ENCODE data around the gene LIME1.

Gene LIME1, protein sequence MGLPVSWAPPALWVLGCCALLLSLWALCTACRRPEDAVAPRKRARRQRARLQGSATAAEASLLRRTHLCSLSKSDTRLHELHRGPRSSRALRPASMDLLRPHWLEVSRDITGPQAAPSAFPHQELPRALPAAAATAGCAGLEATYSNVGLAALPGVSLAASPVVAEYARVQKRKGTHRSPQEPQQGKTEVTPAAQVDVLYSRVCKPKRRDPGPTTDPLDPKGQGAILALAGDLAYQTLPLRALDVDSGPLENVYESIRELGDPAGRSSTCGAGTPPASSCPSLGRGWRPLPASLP

DNA sequence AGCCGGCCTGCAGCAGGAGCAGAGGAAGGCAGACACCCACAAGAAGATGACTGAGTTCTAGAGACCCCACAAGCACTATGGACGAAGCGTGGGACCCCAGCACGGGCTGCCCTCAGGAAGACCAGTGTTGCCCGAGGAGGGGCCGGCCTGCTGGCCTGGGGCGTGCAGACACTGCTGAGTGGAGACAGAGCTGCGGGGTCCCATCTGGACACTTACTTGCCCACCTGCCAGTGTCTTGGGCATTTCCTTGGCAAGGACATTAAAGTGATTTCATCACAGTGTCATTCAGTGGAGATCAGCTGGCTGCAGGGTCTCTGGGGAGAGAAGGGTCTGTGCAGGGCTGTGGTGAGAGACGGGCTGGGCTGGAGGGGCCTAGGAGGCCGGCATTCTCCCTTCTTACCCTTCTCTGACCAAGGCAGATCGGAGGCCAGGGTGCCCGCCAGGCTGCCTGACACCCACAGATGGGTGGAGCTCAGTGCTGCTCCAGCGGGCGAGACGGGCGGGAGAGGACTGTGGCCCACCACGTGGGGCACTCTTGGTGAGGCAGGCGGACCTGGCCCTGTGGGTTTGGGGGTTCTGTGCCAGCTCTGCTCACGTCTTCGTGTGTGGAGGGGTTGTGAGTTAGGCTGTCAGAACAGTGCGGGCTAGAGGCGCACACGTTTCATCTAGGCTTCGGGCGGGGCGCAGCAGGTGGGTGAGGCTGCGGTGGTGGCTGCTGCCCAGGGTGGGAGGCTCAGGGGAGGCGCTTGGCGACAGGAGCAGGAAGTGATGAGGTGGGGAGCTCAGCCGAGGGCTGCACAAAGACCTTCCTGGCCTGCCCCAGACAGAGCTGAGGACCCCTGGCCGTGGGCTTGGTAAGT lies at the start of gene LIME1:
Gene LIME1 (plus strand): TSS at position 806 of the 860 bp plus-strand sequence. CDS start 886 bp downstream, outside the sequence.
- DNase-seq, result peak; percentile 66

- no peak for DNase-seq
These were observed 48.9 kb upstream of the LIME1 start for GRCh38 chr20:63687419-63688178.

GRCh38 chr20:63688228-63689045 lies 48.0 kb upstream of the LIME1 start:
- DNase-seq, result no peak

GRCh38 chr20:63689046-63690002 lies 47.1 kb upstream of the LIME1 start:
- no peak for DNase-seq

- DNase-seq, result no peak
These were observed 46.2 kb upstream of the LIME1 start for GRCh38 chr20:63690003-63690897.

- no peak for DNase-seq
These were observed 45.4 kb upstream of the LIME1 start for GRCh38 chr20:63690898-63691710.

DNA sequence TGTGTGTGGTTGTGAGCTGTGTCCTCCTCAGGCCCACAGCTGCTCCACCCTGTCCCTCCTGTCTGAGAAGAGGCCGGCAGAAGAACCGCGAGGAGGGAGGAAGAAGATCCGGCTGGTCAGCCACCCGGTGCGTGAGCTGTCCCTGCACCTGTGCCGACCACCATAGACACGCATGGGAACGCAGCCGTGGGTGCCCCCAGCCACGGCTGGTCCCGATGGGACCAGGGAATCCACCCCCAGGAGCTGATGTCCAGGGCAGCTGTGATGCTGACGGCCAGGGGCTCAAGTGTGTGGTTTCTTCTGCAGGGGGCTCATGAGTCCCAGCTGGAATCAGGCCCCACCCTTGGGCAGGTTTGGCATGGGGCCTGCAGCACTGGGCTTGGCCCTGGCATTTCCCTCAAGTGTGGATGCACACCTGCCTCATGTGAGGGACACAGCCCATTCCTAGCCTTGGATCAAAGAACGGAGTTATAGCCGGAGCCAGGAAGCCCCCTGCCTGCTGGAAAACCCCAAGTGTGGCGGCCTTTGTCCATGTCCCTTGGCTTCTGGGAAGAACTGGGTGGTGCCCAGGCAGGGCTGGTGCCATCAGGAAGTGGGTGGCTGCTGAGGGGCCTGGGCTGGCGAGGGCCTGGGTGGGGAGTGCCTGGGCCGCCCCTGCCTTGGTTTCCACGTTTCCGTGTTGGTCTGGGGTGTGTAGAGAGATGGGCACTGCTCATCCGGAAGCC lies 44.6 kb upstream of the LIME1 start:
- no peak for DNase-seq

GRCh38 chr20:63692436-63693082 lies 43.9 kb upstream of the LIME1 start:
- no peak for DNase-seq

- DNase-seq, result no peak
These were observed 43.3 kb upstream of the LIME1 start for GRCh38 chr20:63693083-63693732.

- no peak for DNase-seq
These were observed 42.5 kb upstream of the LIME1 start for GRCh38 chr20:63693733-63694583.

DNA sequence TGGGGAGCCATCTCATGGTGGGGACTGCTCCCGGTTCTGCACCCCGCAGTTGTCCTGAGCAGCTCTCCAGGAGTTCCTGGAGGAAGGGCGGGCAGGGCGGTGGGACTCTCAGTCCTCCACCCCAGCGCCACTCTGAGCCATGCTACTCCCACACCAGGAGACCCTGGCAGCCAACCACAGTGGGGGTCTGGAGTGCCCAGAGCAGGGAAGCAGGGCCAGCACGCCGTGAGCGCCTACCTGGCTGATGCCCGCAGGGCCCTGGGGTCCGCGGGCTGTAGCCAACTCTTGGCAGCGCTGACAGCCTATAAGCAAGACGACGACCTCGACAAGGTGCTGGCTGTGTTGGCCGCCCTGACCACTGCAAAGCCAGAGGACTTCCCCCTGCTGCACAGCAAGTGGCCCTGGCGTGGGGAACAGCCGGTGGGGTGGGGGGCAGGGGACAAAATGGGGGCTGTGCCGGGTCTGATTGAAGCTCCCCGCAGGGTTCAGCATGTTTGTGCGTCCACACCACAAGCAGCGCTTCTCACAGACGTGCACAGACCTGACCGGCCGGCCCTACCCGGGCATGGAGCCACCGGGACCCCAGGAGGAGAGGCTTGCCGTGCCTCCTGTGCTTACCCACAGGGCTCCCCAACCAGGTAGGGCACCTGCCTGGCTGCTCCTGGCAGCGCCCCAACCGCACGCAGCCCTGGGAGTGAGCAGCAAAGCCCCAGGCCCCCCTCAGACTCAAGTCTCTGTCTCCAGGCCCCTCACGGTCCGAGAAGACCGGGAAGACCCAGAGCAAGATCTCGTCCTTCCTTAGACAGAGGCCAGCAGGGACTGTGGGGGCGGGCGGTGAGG lies 41.7 kb upstream of the LIME1 start:
- DNase-seq, result no peak

GRCh38 chr20:63695424-63696305 lies 40.8 kb upstream of the LIME1 start:
- DNase-seq, result no peak

GRCh38 chr20:63696306-63696627 lies 40.2 kb upstream of the LIME1 start:
- DNase-seq, result no peak

GRCh38 chr20:63696628-63697356 lies 39.7 kb upstream of the LIME1 start, which contains the start of gene TNFRSF6B:
TNFRSF6B (plus strand) TSS chr20:63696652; CDS start chr20:63696768, 116 bp downstream.
- no peak for DNase-seq

Measured in activated CD4-positive, alpha-beta T cell treated with anti-CD3 and anti-CD28 coated beads, Interleukin-2, Interleukin-6, amounts not matched to agents 100 ng/mL and 50 ng/mL, durations not matched to agents 16 hours and 8 hours (primary cell).